Heart right ventricle (tissue), 16 donors: ENCODE measurements around the gene MSANTD1. TPM values are rescaled to one million over a fixed set of nuclear protein-coding genes. Genes with fewer than 3 reads are reported as not detected.

ENCODE experiments used
- ATAC-seq, 8 donors: fragments of 200-7000 bp; cut with Tn5 transposase; one replicate each; pipeline ENCODE4 v1.9.1; 2020; ENCODE audit warnings: mild to moderate bottlenecking in 8 of 8, moderate library complexity in 8 of 8, moderate number of reproducible peaks in 1 of 8
- DNase-seq, 2 donors: peaks; one replicate each; pipeline ENCODE4 v3.0.0-alpha.2; 2020
- H3K27ac ChIP-seq, 10 donors: fragments of 200-600 bp; sonication (generic) in 2 of 10; one replicate each; pipeline versions ENCODE4 v1.5.0 to v1.8.0; 2020 to 2022; ENCODE audit warnings: mild to moderate bottlenecking in 3 of 10
- H3K27me3 ChIP-seq, 7 donors: fragments of 200-600 bp; one replicate each; pipeline ENCODE4 v1.8.0; 2021 to 2022; ENCODE audit warnings: mild to moderate bottlenecking in 2 of 7
- H3K36me3 ChIP-seq, 9 donors: fragments of 200-600 bp; sonication (generic) in 1 of 9; one replicate each; pipeline versions ENCODE4 v1.5.0 to v1.8.0; 2020 to 2022; ENCODE audit warnings: mild to moderate bottlenecking in 2 of 9
- H3K4me1 ChIP-seq, 9 donors: fragments of 200-600 bp; sonication (generic) in 1 of 9; one replicate each; pipeline versions ENCODE4 v1.5.0 to v1.8.0; 2020 to 2022; ENCODE audit warnings: mild to moderate bottlenecking in 4 of 9
- H3K4me3 ChIP-seq, 10 donors: fragments of 200-600 bp; sonication (generic) in 2 of 10; one replicate each; pipeline versions ENCODE4 v1.5.0 to v1.8.0; 2020 to 2022; ENCODE audit warnings: mild to moderate bottlenecking in 7 of 10, moderate library complexity in 2 of 10
- H3K9me3 ChIP-seq, 11 donors: fragments of 200-600 bp in 10 of 11; sonication (generic) in 2 of 11; one replicate each; pipeline versions ENCODE4 v1.5.0 to v1.8.0; 2013 to 2022; ENCODE audit warnings: mild to moderate bottlenecking in 2 of 11, control low read depth in 1 of 11, moderate library complexity in 1 of 11
- WGBS, 2 donors: extraction: QIAGEN DNeasy Blood & Tissue Kit; methylation state at CpG; one replicate each; pipeline ENCODE4 v1.1.7; 2013; ENCODE audit warnings: inconsistent platforms in 1 of 2; 5-methylcytosine and 5-hydroxymethylcytosine counted together
- intact Hi-C, 10 donors: fragments of 100-400 bp; cut with DNase I; formaldehyde crosslinking; loops; one replicate each; pipeline versions ENCODE4 v1.11.1 to v1.14.2; 2022
- polyA plus RNA-seq, 2 donors: library from polyadenylated mRNA; stranded (reverse); fragments of 200-250 nt; gene quantifications; one replicate each; pipeline ENCODE4 v1.2.3, GENCODE V29; 2013
- total RNA-seq, 10 donors: library from RNA; stranded (reverse); fragmentation: NEBNext Ultra II Directional in 3 of 10; extraction: Animal tissue kit (Norgen Biotek cat#: 25700) in 3 of 10; gene quantifications; one replicate each; pipeline versions ENCODE4 v1.2.1 to v1.2.4, GENCODE V29; 2021 to 2023
- TF ChIP-seq, protein P1 (sequence below), 9 donors: fragments of 200-600 bp; sonication (generic) in 2 of 9; IDR thresholded peaks; one replicate each; pipeline versions ENCODE4 v1.5.0 to v1.8.0; 2021 to 2022; ENCODE audit warnings: antibody characterized with exemption in 9 of 9, mild to moderate bottlenecking in 5 of 9, moderate library complexity in 1 of 9
- donor health status: Arrhythmogenic right ventricular cardiomyopathy.
- donor health status: ischemic (EF 13 %, LVEDD 7.1; RV severe dilation, severe dysfunction).
- donor health status: healthy with polysubstance abuse.
- donor health status: DM: no; HTN: yes; CAD: no.
- donor health status: DM: no; HTN: no; CAD: no.
- donor health status: ischemic (EF 25% LVEDD 6.9; RV normal size, moderate dysfunction).
- donor health status: ischemic (EF 25% LVEDD 5.7; RV mildly dilated, moderate dysfunction).
- donor health status: healthy.
- donor health status: DM: yes; HTN: yes; CAD: no.
- donor health status: Ischemic cardiomyopathy.
- donor health status: ischemic (EF 35%, LVEDD 5.7; RV mildly dilated, moderate dysfunction).
- donor health status: nonischemic (EF 11% LVEDD 7.7; RV severe dilation, severe dysfunction).
- donor health status: DM: yes; HTN: yes; CAD: no.
- donor health status: PGD.
- donor health status: ischemic (EF 29% LVEDD 5.4; RV normal size, mild dysfunction).
- donor health status: nonischemic (EF 23%, LVEDD 6.1; RV moderate dilation, normal function).

The MSANTD1 gene
- total and polyA plus RNA-seq, 12 donors = 0.25 to 1.2 (median 0.41) TPM

DNA sequence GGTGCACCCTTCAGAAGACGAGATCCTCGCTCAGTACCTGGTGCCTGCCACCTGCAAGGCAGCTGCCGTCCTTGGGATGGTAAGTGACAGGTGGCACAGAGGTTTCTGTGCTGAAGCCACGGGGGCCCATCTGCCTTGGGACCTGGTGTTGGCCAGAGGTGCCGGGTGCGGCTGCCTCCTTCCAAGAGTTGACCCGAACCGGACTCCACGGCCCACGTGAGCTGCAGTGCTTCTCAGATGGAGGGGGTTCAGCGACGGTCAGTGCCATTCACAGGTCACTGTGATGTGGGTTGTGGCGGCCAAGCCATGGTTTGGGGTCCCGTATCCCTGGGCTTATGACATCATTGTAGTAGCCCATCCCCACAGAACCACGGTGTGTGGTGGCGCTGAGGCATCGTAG, 19.0 kb upstream of the MSANTD1 start:
- WGBS, 2 donors = 97% methylated on average over 17 of the region's 17 CpGs
- Histone ChIP-seq H3K27me3 (no peaks in the 10 kb centered on the region), H3K4me1 (peaks cover 0 to 20% (median 6%) of the 10 kb centered on the region in 9 donors), H3K36me3 (peaks cover 0 to 93% (median 46%) of the 10 kb centered on the region in 9 donors), H3K27ac (no peak overlapping the region), H3K9me3 (no peaks in the 10 kb centered on the region), H3K4me3 (no peak overlapping the region)
- DNase-seq = no peak
- no peak for ATAC-seq
- intact Hi-C loops = no loop called here
- TF ChIP-seq, protein P1, sequence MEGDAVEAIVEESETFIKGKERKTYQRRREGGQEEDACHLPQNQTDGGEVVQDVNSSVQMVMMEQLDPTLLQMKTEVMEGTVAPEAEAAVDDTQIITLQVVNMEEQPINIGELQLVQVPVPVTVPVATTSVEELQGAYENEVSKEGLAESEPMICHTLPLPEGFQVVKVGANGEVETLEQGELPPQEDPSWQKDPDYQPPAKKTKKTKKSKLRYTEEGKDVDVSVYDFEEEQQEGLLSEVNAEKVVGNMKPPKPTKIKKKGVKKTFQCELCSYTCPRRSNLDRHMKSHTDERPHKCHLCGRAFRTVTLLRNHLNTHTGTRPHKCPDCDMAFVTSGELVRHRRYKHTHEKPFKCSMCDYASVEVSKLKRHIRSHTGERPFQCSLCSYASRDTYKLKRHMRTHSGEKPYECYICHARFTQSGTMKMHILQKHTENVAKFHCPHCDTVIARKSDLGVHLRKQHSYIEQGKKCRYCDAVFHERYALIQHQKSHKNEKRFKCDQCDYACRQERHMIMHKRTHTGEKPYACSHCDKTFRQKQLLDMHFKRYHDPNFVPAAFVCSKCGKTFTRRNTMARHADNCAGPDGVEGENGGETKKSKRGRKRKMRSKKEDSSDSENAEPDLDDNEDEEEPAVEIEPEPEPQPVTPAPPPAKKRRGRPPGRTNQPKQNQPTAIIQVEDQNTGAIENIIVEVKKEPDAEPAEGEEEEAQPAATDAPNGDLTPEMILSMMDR (IDR thresholded peaks at IDR 0.05) = no peak

DNA sequence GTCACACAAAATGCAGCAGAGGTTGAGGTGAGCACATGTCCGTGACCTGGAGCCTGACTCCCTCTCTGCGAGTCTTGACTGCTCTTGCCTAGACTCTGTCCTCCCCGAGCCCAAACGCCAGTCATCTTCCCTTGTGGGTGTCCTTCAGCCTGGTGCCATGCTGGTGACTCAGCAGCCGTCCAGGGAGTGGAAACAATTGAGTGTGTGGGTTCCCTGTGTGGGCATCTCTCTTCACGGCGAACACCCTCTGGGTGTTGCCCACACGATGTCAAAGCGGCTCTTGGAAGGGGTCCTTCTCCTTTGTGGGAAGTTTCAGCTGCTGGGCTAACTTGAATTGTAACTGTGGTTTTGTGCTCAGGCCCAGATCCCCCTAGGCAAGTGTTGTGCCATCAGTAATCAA, 17.5 kb upstream of the MSANTD1 start:
- Histone ChIP-seq H3K36me3 (peaks cover 0 to 94% (median 55%) of the 10 kb centered on the region in 9 donors), H3K27ac (no peak overlapping the region), H3K9me3 (no peaks in the 10 kb centered on the region), H3K4me3 (no peak overlapping the region), H3K4me1 (peaks cover 0 to 13% (median 6%) of the 10 kb centered on the region in 9 donors), H3K27me3 (no peaks in the 10 kb centered on the region)
- no peak for ATAC-seq
- DNase-seq = no peak
- WGBS, 2 donors = 93% methylated on average over 9 of the region's 9 CpGs
- TF ChIP-seq, protein P1 (IDR thresholded peaks at IDR 0.05) = no peak
- intact Hi-C loops = no loop called here

DNA sequence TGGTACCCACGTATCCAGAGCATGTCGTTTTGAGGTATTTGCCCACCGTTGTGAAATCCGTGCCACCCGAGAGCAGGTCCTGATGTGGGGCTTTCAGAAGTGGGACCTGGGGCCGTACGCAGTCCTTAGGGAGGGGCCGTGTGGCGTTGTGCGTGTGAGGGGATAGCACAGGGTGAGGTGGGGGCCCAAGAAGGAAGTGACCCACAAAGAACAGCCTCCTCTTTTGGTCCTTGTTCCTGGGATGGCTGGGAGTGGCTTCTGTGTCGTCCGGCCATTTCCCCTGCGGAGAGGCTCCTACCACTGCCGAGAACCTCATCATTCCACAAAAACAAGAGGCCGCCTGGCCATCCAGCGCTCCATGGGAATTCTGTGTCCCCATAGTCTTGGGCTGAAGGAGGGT, 17.0 kb upstream of the MSANTD1 start:
- WGBS, 2 donors = 93 to 95% methylated on average over 16 of the region's 16 CpGs
- intact Hi-C loops = no loop called here
- peaks cover 0 to 94% (median 55%) of the 10 kb centered on the region in 9 donors for H3K36me3 ChIP-seq

DNA sequence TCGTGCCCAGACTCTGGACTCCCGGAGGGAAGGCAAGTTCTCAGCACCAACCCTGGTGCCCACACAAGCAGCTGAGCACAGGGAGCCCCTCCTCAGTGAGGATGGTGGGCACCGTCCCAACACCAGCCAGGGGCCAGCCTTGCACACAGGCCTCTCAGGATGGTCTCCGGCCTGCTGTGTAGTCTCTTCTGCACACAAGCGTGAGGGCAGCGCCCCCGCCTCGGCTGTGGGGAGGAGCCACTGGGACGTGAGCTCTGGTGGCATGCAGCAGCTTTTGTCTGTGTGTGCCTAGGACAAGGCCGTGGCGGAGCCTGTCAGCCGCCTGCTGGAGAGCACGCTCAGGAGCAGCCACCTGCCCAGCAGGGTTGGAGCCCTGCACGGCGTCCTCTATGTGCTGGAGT, 16.1 kb upstream of the MSANTD1 start:
- no peaks in the 10 kb centered on the region for H3K9me3 ChIP-seq
- H3K4me3 ChIP-seq = no peak overlapping the region
- TF ChIP-seq, protein P1 (IDR thresholded peaks at IDR 0.05) = no peak
- DNase-seq = no peak
- WGBS, 2 donors = 93 to 95% methylated on average over 15 of the region's 15 CpGs
- ATAC-seq = no peak
- no peaks in the 10 kb centered on the region for H3K27me3 ChIP-seq
- peaks cover 0 to 5% (median 2%) of the 10 kb centered on the region in 9 donors for H3K4me1 ChIP-seq
- peaks cover 0 to 100% (median 55%) of the 10 kb centered on the region in 9 donors for H3K36me3 ChIP-seq
- H3K27ac ChIP-seq = no peak overlapping the region
- intact Hi-C loops = no loop called here

More for the DNA sequence above, 17.0 kb upstream of the MSANTD1 start:
- H3K27ac ChIP-seq = no peak overlapping the region
- ATAC-seq (no peak), DNase-seq (no peak)
- no peak overlapping the region for H3K4me3 ChIP-seq
- peaks cover 0 to 8% (median 4%) of the 10 kb centered on the region in 9 donors for H3K4me1 ChIP-seq
- TF ChIP-seq, protein P1 (IDR thresholded peaks at IDR 0.05) = no peak
- no peaks in the 10 kb centered on the region for H3K27me3 ChIP-seq
- no peaks in the 10 kb centered on the region for H3K9me3 ChIP-seq
